Testis (tissue), 3 donors: ENCODE measurements around the gene RPS6KL1. TPM values are rescaled to one million over a fixed set of nuclear protein-coding genes. Genes with fewer than 3 reads are reported as not detected.

ENCODE experiments used
- DNase-seq: peaks from one replicate; pipeline ENCODE4 v3.0.0-alpha.2; 2019
- H3K27ac ChIP-seq, 2 donors: fragments of 200-600 bp; sonication (generic); one replicate each; pipeline ENCODE4 v1.5.1; 2019
- H3K27me3 ChIP-seq: fragments of 200-600 bp; sonication (generic); one replicate; pipeline ENCODE4 v1.5.1; 2019
- H3K36me3 ChIP-seq: fragments of 200-600 bp; sonication (generic); one replicate; pipeline ENCODE4 v1.5.1; 2017; ENCODE audit warnings: low read depth; ENCODE audit errors: missing control alignments
- H3K4me1 ChIP-seq: fragments of 200-600 bp; sonication (generic); one replicate; pipeline ENCODE4 v1.5.1; 2019
- H3K4me3 ChIP-seq, 2 donors: fragments of 200-600 bp; sonication (generic); one replicate each; pipeline ENCODE4 v1.5.1; 2017 to 2019
- H3K9me3 ChIP-seq: fragments of 200-600 bp; sonication (generic); one replicate; pipeline ENCODE4 v1.5.1; 2017
- POLR2A ChIP-seq: fragments of 450-650 bp; IDR thresholded peaks from one replicate; pipeline ENCODE4 v1.6.1; 2017; ENCODE audit warnings: antibody characterized with exemption, mild to moderate bottlenecking, moderate library complexity
- WGBS, 2 donors: methylation state at CpG; one replicate each; pipeline ENCODE4 v1.1.5; 2018; 5-methylcytosine and 5-hydroxymethylcytosine counted together
- intact Hi-C: fragments of 100-400 bp; cut with DNase I; formaldehyde crosslinking; loops from one replicate; pipeline ENCODE4 v1.15.1; 2023; ENCODE audit warnings: low total_unique reads
- polyA plus RNA-seq: library from polyadenylated mRNA; stranded (reverse); fragments of 350-450 nt; fragmentation: Illumina TruSeq; extraction: RNeasy Lipid Tissue Mini Kit (QIAGEN cat#74804); gene quantifications from one replicate; pipeline ENCODE4 v1.2.3, GENCODE V29; 2014; ENCODE audit warnings: low read depth, low replicate concordance; ENCODE audit not compliant: insufficient read depth
- total RNA-seq, 2 donors: library from RNA; depleted of rRNA; stranded (reverse); fragments of >200 nt; gene quantifications; one replicate each; pipeline ENCODE4 v1.2.3, GENCODE V29; 2016
- TF ChIP-seq, protein P1 (sequence below), 3 experiments: fragments of 450-650 bp in 2 of 3; fragments of 200-600 bp in 1 of 3; sonication (generic) in 1 of 3; IDR thresholded peaks; one replicate each; pipeline ENCODE4 v1.5.1; 2016 to 2019; ENCODE audit warnings: antibody characterized with exemption in 3 of 3, mild to moderate bottlenecking in 2 of 3, moderate library complexity in 1 of 3

RPS6KL1 gene
- total and polyA plus RNA-seq, 3 donors from 2014 or later, result 22.5 to 41.8 (median 22.9) TPM

DNA sequence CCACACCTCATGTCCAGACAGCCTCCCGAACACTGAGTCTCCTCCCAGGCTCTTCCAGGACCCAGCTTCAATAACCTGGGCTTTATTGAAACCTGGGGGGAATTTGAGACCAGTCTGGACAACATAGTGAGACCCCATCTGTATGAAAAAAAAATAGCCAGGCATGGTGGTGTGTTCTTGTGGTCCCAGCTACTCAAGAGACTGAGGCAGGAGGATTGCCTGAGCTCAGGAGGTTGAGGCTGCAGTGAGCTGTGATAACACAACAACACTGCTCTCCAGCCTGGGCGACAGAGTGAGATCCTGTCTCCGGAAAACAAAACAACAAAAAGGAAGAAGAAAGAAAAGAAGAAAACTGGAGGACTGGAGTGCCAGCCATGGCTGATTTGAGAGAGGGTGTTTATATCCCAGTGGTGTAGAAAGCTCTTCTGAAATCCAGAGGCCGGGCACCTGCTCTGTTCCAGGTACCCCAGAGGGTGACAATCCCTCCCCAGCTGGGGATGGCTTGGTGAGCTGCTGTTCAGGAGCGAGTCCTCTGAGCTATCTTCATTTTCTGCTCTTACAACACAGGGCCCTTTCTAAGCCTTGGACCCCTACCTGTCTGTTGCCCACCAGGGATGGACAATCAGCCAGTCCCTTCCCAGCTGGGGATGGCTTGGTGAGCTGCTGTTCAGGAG is 38.3 kb upstream of the RPS6KL1 start:
- DNase-seq, result no peak
- Histone ChIP-seq H3K4me1 (no peaks in the 10 kb centered on the region), H3K27ac (no peak overlapping the region), H3K4me3 (no peak overlapping the region), H3K36me3 (no peaks in the 10 kb centered on the region), H3K9me3 (no peaks in the 10 kb centered on the region), H3K27me3 (no peaks in the 10 kb centered on the region)
- TF ChIP-seq, protein P1, sequence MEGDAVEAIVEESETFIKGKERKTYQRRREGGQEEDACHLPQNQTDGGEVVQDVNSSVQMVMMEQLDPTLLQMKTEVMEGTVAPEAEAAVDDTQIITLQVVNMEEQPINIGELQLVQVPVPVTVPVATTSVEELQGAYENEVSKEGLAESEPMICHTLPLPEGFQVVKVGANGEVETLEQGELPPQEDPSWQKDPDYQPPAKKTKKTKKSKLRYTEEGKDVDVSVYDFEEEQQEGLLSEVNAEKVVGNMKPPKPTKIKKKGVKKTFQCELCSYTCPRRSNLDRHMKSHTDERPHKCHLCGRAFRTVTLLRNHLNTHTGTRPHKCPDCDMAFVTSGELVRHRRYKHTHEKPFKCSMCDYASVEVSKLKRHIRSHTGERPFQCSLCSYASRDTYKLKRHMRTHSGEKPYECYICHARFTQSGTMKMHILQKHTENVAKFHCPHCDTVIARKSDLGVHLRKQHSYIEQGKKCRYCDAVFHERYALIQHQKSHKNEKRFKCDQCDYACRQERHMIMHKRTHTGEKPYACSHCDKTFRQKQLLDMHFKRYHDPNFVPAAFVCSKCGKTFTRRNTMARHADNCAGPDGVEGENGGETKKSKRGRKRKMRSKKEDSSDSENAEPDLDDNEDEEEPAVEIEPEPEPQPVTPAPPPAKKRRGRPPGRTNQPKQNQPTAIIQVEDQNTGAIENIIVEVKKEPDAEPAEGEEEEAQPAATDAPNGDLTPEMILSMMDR (IDR thresholded peaks at IDR 0.05), result no peak
- TF ChIP-seq POLR2A, result no peak
- 83 to 88% methylated on average over 5 of the region's 5 CpGs for WGBS, 2 donors
- intact Hi-C loops, result no loop called here

- TF ChIP-seq POLR2A, result no peak
- TF ChIP-seq, protein P1 (IDR thresholded peaks at IDR 0.05), result no peak
- WGBS, 2 donors, result 72 to 79% methylated on average over 4 of the region's 4 CpGs
These were observed 37.7 kb upstream of the RPS6KL1 start for GRCh38 chr14:74960736-74961135.

DNA sequence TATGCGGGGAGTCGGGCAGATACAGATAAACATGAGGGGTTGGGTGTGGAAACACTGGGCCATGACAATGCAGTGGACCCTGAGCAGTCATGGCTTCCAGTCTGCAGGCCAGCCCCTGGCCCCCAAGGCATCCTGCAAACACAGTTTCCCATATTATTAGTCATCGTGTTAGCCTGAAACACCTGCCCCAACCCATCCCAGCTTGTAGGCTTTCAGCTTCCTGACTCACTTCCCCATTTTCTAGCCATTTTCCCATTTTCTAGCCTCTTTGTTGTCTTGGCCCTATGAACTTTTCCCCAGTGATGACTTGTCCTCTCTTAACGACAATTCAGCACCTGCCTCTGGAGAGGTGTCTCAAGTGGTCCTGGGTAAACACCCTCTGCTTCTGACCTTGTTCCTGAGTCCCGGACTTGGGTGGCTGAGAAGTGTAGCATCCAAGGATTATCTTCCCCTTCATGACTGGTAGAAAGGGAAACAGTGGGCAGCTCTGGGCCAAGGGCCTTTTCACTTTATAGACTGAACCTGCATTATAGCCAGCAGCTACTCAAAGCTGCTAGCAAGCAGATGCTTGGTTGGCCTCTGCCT is 36.6 kb upstream of the RPS6KL1 start:
- no peaks in the 10 kb centered on the region for H3K27me3 ChIP-seq
- WGBS, 2 donors, result 87 to 91% methylated on average over 5 of the region's 5 CpGs

More at GRCh38 chr14:74960736-74961135, 37.7 kb upstream of the RPS6KL1 start:
- DNase-seq, result no peak
- Histone ChIP-seq H3K27ac (no peak overlapping the region), H3K36me3 (no peaks in the 10 kb centered on the region), H3K9me3 (no peaks in the 10 kb centered on the region), H3K27me3 (no peaks in the 10 kb centered on the region), H3K4me1 (no peaks in the 10 kb centered on the region), H3K4me3 (no peak overlapping the region)
- intact Hi-C loops, result no loop called here

GRCh38 chr14:74956280-74957072 is 33.4 kb upstream of the RPS6KL1 start:
- Histone ChIP-seq H3K27ac (no peak overlapping the region), H3K36me3 (no peaks in the 10 kb centered on the region), H3K27me3 (no peaks in the 10 kb centered on the region), H3K4me3 (peak overlapping the region in 1 of 2 donors; percentile 61), H3K9me3 (no peaks in the 10 kb centered on the region), H3K4me1 (peaks cover 7% of the 10 kb centered on the region)
- no peak for DNase-seq
- intact Hi-C loops, result no loop called here
- TF ChIP-seq, protein P1 (IDR thresholded peaks at IDR 0.05), result no peak
- no peak for TF ChIP-seq POLR2A
- 58 to 78% methylated on average over 6 to 23 of the region's 24 CpGs for WGBS, 2 donors

More for the DNA sequence above, 36.6 kb upstream of the RPS6KL1 start:
- H3K36me3 ChIP-seq, result no peaks in the 10 kb centered on the region
- no peak for DNase-seq
- intact Hi-C loops, result no loop called here
- no peak overlapping the region for H3K27ac ChIP-seq
- no peak overlapping the region for H3K4me3 ChIP-seq
- TF ChIP-seq, protein P1 (IDR thresholded peaks at IDR 0.05), result no peak
- no peak for TF ChIP-seq POLR2A
- no peaks in the 10 kb centered on the region for H3K9me3 ChIP-seq
- peaks cover under 1% of the 10 kb centered on the region for H3K4me1 ChIP-seq
